Smooth muscle cell (in vitro differentiated cells): ENCODE results near the gene STXBP2. TPM values are rescaled to one million over a fixed set of nuclear protein-coding genes. Genes with fewer than 3 reads are reported as not detected.

ENCODE experiments used
- DNase-seq: peaks from one replicate; lab custom pipeline; 2025; ENCODE audit not compliant: unreplicated experiment; lab: John Stamatoyannopoulos, UW
- H2AFZ ChIP-seq: fragments of 200-600 bp; sonication (generic); 2 replicates; pipeline ENCODE4 v1.6.0; 2016; ENCODE audit warnings: antibody characterized with exemption, low read depth, mild to moderate bottlenecking
- H3F3A ChIP-seq: fragments of 200-600 bp; sonication (generic); 2 replicates; pipeline ENCODE4 v1.6.0; 2017; ENCODE audit warnings: antibody characterized with exemption, low read depth
- H3K27ac ChIP-seq: fragments of 200-600 bp; sonication (generic); 2 replicates; pipeline ENCODE4 v1.5.1; 2016; ENCODE audit warnings: low read depth, mild to moderate bottlenecking
- H3K27me3 ChIP-seq: fragments of 200-600 bp; sonication (generic); 2 replicates; pipeline ENCODE4 v1.6.1; 2016; ENCODE audit warnings: low read depth, mild to moderate bottlenecking
- H3K36me3 ChIP-seq: fragments of 200-600 bp; sonication (generic); 2 replicates; pipeline ENCODE4 v1.5.1; 2016; ENCODE audit warnings: low read depth
- H3K4me1 ChIP-seq: fragments of 200-600 bp; sonication (generic); 2 replicates; pipeline ENCODE4 v1.5.1; 2016; ENCODE audit warnings: low read depth
- H3K4me2 ChIP-seq: fragments of 200-600 bp; sonication (generic); 2 replicates; pipeline ENCODE4 v1.6.0; 2016; ENCODE audit warnings: mild to moderate bottlenecking
- H3K4me3 ChIP-seq: fragments of 200-600 bp; sonication (generic); 2 replicates; pipeline ENCODE4 v1.5.1; 2016; ENCODE audit warnings: mild to moderate bottlenecking
- H3K79me2 ChIP-seq: fragments of 200-600 bp; sonication (generic); 2 replicates; pipeline ENCODE4 v1.6.0; 2016; ENCODE audit warnings: low read depth, mild to moderate bottlenecking
- H3K9ac ChIP-seq: fragments of 200-600 bp; sonication (generic); 2 replicates; pipeline ENCODE4 v1.6.0; 2016; ENCODE audit warnings: low read depth
- H3K9me3 ChIP-seq: fragments of 200-600 bp; sonication (generic); replicated peaks from 2 replicates; pipeline ENCODE4 v1.5.1; 2016; ENCODE audit warnings: low read depth
- H4K20me1 ChIP-seq: fragments of 200-600 bp; sonication (generic); 2 replicates; pipeline ENCODE4 v1.6.0; 2016; ENCODE audit warnings: low read depth
- CTCF ChIP-seq: fragments of 200-600 bp; sonication (generic); IDR thresholded peaks from 2 replicates; pipeline ENCODE4 v1.5.1; 2017; ENCODE audit warnings: borderline replicate concordance, mild to moderate bottlenecking, antibody characterized with exemption; ENCODE audit not compliant: insufficient read depth, poor library complexity, severe bottlenecking
- WGBS: methylation state at CpG from one replicate; pipeline ENCODE4 v1.1.7; 2016; ENCODE audit warnings: low lambda C conversion rate; 5-methylcytosine and 5-hydroxymethylcytosine counted together
- polyA plus RNA-seq: library from polyadenylated mRNA; unstranded; fragments of >200 nt; fragmentation: Nextera tagmentation; extraction: Ambion mirVana; gene quantifications from 2 replicates; pipeline ENCODE4 v1.2.1, GENCODE V29; 2016
- total RNA-seq: library from RNA; depleted of rRNA; stranded (reverse); fragments of >200 nt; gene quantifications from 2 replicates; pipeline ENCODE4 v1.2.3, GENCODE V29; 2014

The STXBP2 gene
- total and polyA plus RNA-seq, 2 experiments from 2014 or later = 17.8 to 32.7 TPM

GRCh38 chr19:7638802-7639465 lies 2.0 kb downstream of the STXBP2 start:
- H3K79me2 ChIP-seq = no peaks in the 10 kb centered on the region
- H3K36me3 ChIP-seq = no peaks in the 10 kb centered on the region
- peaks cover 30% of the 10 kb centered on the region for H3K27me3 ChIP-seq
- TF ChIP-seq CTCF = no peak
- H3K4me1 ChIP-seq = no peaks in the 10 kb centered on the region
- H3K9me3 ChIP-seq = no peaks in the 10 kb centered on the region
- H4K20me1 ChIP-seq = no peaks in the 10 kb centered on the region
- no peak overlapping the region for H3K4me3 ChIP-seq
- H3K27ac ChIP-seq = no peak overlapping the region
- H3K9ac ChIP-seq = no peak overlapping the region
- 90% methylated on average over 12 of the region's 12 CpGs for WGBS
- no peaks in the 10 kb centered on the region for H3F3A ChIP-seq
- H2AFZ ChIP-seq = no peak overlapping the region
- no peak for DNase-seq
- H3K4me2 ChIP-seq = no peak overlapping the region

- Histone ChIP-seq H3K4me3 (no peak overlapping the region), H3K27me3 (peaks cover 27% of the 10 kb centered on the region), H3K4me2 (no peak overlapping the region), H3K9ac (no peak overlapping the region), H3K79me2 (no peaks in the 10 kb centered on the region), H3K36me3 (no peaks in the 10 kb centered on the region), H4K20me1 (no peaks in the 10 kb centered on the region), H3K4me1 (no peaks in the 10 kb centered on the region), H3K9me3 (no peaks in the 10 kb centered on the region), H3F3A (no peaks in the 10 kb centered on the region), H2AFZ (no peak overlapping the region), H3K27ac (no peak overlapping the region)
- no peak for DNase-seq
- no peak for TF ChIP-seq CTCF
- WGBS = 96% methylated on average over 13 of the region's 13 CpGs
Measured at GRCh38 chr19:7639863-7640348, 3.0 kb downstream of the STXBP2 start.

GRCh38 chr19:7640803-7641202 lies 3.9 kb downstream of the STXBP2 start:
- Histone ChIP-seq H4K20me1 (no peaks in the 10 kb centered on the region), H3F3A (no peaks in the 10 kb centered on the region), H3K9me3 (no peaks in the 10 kb centered on the region), H3K36me3 (no peaks in the 10 kb centered on the region), H3K4me2 (no peak overlapping the region), H3K4me3 (no peak overlapping the region), H3K27me3 (peaks cover 18% of the 10 kb centered on the region), H3K79me2 (no peaks in the 10 kb centered on the region), H3K27ac (no peak overlapping the region), H3K9ac (no peak overlapping the region), H3K4me1 (no peaks in the 10 kb centered on the region), H2AFZ (no peak overlapping the region)
- WGBS = 95% methylated on average over 11 of the region's 11 CpGs
- no peak for DNase-seq
- no peak for TF ChIP-seq CTCF
